GM06990 (cell line): ENCODE data around the gene ETV4.

Experiments
- DNase-seq: peaks from one replicate; pipeline ENCODE4 v3.0.0-alpha.2; 2011; ENCODE audit not compliant: insufficient read length; ENCODE audit errors: extremely low read depth
- H3K27me3 ChIP-seq: replicated peaks from 2 replicates; pipeline ENCODE4 v1.6.0; 2011; ENCODE audit warnings: low read length; ENCODE audit not compliant: control insufficient read depth, insufficient read depth
- H3K36me3 ChIP-seq: 2 replicates; pipeline ENCODE4 v1.5.1; 2011; ENCODE audit warnings: low read length; ENCODE audit not compliant: control insufficient read depth, insufficient read depth
- H3K4me3 ChIP-seq: replicated peaks from 2 replicates; pipeline ENCODE4 v1.5.1; 2011; ENCODE audit warnings: low read depth, mild to moderate bottlenecking, control low read depth, low read length
- CTCF ChIP-seq: IDR thresholded peaks from 2 replicates; pipeline ENCODE4 v1.5.1; 2011; ENCODE audit warnings: low read length, control low read depth, mild to moderate bottlenecking, inconsistent platforms; ENCODE audit not compliant: insufficient read depth, poor library complexity, severe bottlenecking

ETV4 gene

GRCh38 chr17:43528319-43528987, 17.7 kb downstream of the ETV4 start:
- TF ChIP-seq CTCF, result no peak
- H3K4me3 ChIP-seq, result no peak overlapping the region
- H3K36me3 ChIP-seq, result peaks cover 29% of the 10 kb centered on the region
- no peak for DNase-seq
- H3K27me3 ChIP-seq, result no peaks in the 10 kb centered on the region

GRCh38 chr17:43526886-43527648, 19.1 kb downstream of the ETV4 start:
- no peak overlapping the region for H3K4me3 ChIP-seq
- no peak for TF ChIP-seq CTCF
- DNase-seq, result no peak
- H3K27me3 ChIP-seq, result no peaks in the 10 kb centered on the region
- H3K36me3 ChIP-seq, result peaks cover 32% of the 10 kb centered on the region

GRCh38 chr17:43524945-43525575, 21.1 kb downstream of the ETV4 start:
- H3K27me3 ChIP-seq, result no peaks in the 10 kb centered on the region
- no peak for DNase-seq
- no peak for TF ChIP-seq CTCF
- H3K36me3 ChIP-seq, result peaks cover 39% of the 10 kb centered on the region
- no peak overlapping the region for H3K4me3 ChIP-seq

- Histone ChIP-seq H3K4me3 (no peak overlapping the region), H3K36me3 (peaks cover 28% of the 10 kb centered on the region), H3K27me3 (no peaks in the 10 kb centered on the region)
- no peak for DNase-seq
- no peak for TF ChIP-seq CTCF
Observed at GRCh38 chr17:43521389-43521788, 24.8 kb downstream of the ETV4 start.

GRCh38 chr17:43517615-43518386, 28.3 kb downstream of the ETV4 start:
- DNase-seq, result peak; percentile 38
- TF ChIP-seq CTCF, result no peak
- Histone ChIP-seq H3K4me3 (no peak overlapping the region), H3K27me3 (no peaks in the 10 kb centered on the region), H3K36me3 (peaks cover 16% of the 10 kb centered on the region)
